Keratinocyte (primary cell): ENCODE data around the gene ARHGAP24. TPM values are rescaled to one million over a fixed set of nuclear protein-coding genes. Genes with fewer than 3 reads are reported as not detected.

Experiments used
- DNase-seq: peaks from one replicate; pipeline ENCODE4 v3.0.0-alpha.2; 2011; ENCODE audit warnings: low read depth, missing footprints, low spot score
- FAIRE-seq: peaks from 2 replicates; lab custom pipeline; 2011; peaks lifted over from hg19 to GRCh38; lab: Jason Lieb, UNC
- H2AFZ ChIP-seq: 2 replicates; pipeline ENCODE4 v1.6.0; 2012; ENCODE audit warnings: low read length, control low read depth, inconsistent platforms; ENCODE audit not compliant: control insufficient read depth
- H3K27ac ChIP-seq: 2 replicates; pipeline ENCODE4 v1.5.1; 2011; ENCODE audit warnings: low read length; ENCODE audit not compliant: control insufficient read depth, insufficient read depth
- H3K27me3 ChIP-seq: 3 replicates; pipeline ENCODE4 v1.6.0; 2011; ENCODE audit warnings: low read length; ENCODE audit not compliant: control insufficient read depth, insufficient read depth; ENCODE audit errors: extremely low read depth
- H3K36me3 ChIP-seq, 2 experiments: 2 replicates in 1 of 2; 3 replicates in 1 of 2; pipeline ENCODE4 v1.5.1; 2011; ENCODE audit warnings: low read length in 2 of 2, mild to moderate bottlenecking in 1 of 2; ENCODE audit not compliant: control insufficient read depth in 2 of 2, insufficient read depth in 2 of 2; ENCODE audit errors: extremely low read depth in 1 of 2
- H3K4me1 ChIP-seq: 3 replicates; pipeline ENCODE4 v1.5.1; 2011; ENCODE audit warnings: low read length; ENCODE audit not compliant: control insufficient read depth, insufficient read depth; ENCODE audit errors: extremely low read depth
- H3K4me2 ChIP-seq: 3 replicates; pipeline ENCODE4 v1.6.0; 2011; ENCODE audit warnings: low read depth, low read length; ENCODE audit not compliant: control insufficient read depth, insufficient read depth; ENCODE audit errors: extremely low read depth
- H3K4me3 ChIP-seq, 3 experiments: fragments of 200-600 bp in 1 of 3; sonication (generic) in 1 of 3; 2 replicates in 2 of 3; 3 replicates in 1 of 3; pipeline ENCODE4 v1.5.1; 2011 to 2016; ENCODE audit warnings: low read length in 3 of 3, mild to moderate bottlenecking in 3 of 3, control low read depth in 2 of 3, inconsistent platforms in 1 of 3, low read depth in 1 of 3, mixed read lengths in 1 of 3, mixed run types in 1 of 3, moderate library complexity in 1 of 3; ENCODE audit not compliant: control insufficient read depth in 2 of 3, insufficient read depth in 2 of 3; ENCODE audit errors: extremely low read depth in 1 of 3
- H3K79me2 ChIP-seq: 2 replicates; pipeline ENCODE4 v1.6.0; 2012; ENCODE audit warnings: low read length; ENCODE audit not compliant: control insufficient read depth, insufficient read depth
- H3K9ac ChIP-seq: 3 replicates; pipeline ENCODE4 v1.6.0; 2011; ENCODE audit warnings: low read length; ENCODE audit not compliant: control insufficient read depth, insufficient read depth; ENCODE audit errors: extremely low read depth
- H3K9me1 ChIP-seq: 3 replicates; pipeline ENCODE4 v1.6.0; 2011; ENCODE audit warnings: low read length; ENCODE audit not compliant: control insufficient read depth, insufficient read depth; ENCODE audit errors: extremely low read depth
- H3K9me3 ChIP-seq: 2 replicates; pipeline ENCODE4 v1.5.1; 2012; ENCODE audit warnings: low read depth, low read length; ENCODE audit not compliant: control insufficient read depth
- H4K20me1 ChIP-seq: 3 replicates; pipeline ENCODE4 v1.6.0; 2011; ENCODE audit warnings: low read length; ENCODE audit not compliant: control insufficient read depth, insufficient read depth; ENCODE audit errors: extremely low read depth
- CTCF ChIP-seq, 3 experiments: IDR thresholded peaks in 1 of 3; conservative IDR thresholded peaks in 1 of 3; optimal IDR thresholded peaks in 1 of 3; 2 replicates in 2 of 3; 3 replicates in 1 of 3; pipeline versions ENCODE3 to v1.5.1; 2011; ENCODE audit warnings: low read length in 3 of 3, mild to moderate bottlenecking in 3 of 3, moderate library complexity in 2 of 3, control low read depth in 1 of 3, inconsistent platforms in 1 of 3; ENCODE audit not compliant: insufficient read depth in 2 of 3; ENCODE audit errors: extremely low read depth in 1 of 3
- EZH2 ChIP-seq: IDR thresholded peaks from one replicate; pipeline ENCODE4 v1.6.1; 2012; ENCODE audit warnings: inconsistent platforms, mild to moderate bottlenecking, low read length, moderate library complexity
- dilution Hi-C: fragments of 300-500 bp; cut with MboI; formaldehyde crosslinking; loops from one replicate; pipeline ENCODE4 v1.7.0; 2020; ENCODE audit warnings: low sequenced_read_pairs; ENCODE audit not compliant: extremely low pct_ligation_motif_present
- polyA plus RNA-seq, 5 experiments: library from polyadenylated mRNA; depleted of rRNA in 3 of 5; stranded (reverse) in 3 of 5; stranded (forward) in 1 of 5; unstranded in 1 of 5; fragments of >200 nt; gene quantifications; 1 replicate in 1 of 5; 2 replicates in 3 of 5; 3 replicates in 1 of 5; pipeline versions ENCODE4 v1.2.1 to v1.2.3, GENCODE V29; 2011 to 2012; ENCODE audit warnings: missing spikeins in 2 of 5, low read depth in 1 of 5, low replicate concordance in 1 of 5

ARHGAP24 gene
- polyA plus RNA-seq, 1 donor (not counting 4 experiments of a cell fraction or from before 2014, with no cell fraction given), result 0.87 TPM

DNA sequence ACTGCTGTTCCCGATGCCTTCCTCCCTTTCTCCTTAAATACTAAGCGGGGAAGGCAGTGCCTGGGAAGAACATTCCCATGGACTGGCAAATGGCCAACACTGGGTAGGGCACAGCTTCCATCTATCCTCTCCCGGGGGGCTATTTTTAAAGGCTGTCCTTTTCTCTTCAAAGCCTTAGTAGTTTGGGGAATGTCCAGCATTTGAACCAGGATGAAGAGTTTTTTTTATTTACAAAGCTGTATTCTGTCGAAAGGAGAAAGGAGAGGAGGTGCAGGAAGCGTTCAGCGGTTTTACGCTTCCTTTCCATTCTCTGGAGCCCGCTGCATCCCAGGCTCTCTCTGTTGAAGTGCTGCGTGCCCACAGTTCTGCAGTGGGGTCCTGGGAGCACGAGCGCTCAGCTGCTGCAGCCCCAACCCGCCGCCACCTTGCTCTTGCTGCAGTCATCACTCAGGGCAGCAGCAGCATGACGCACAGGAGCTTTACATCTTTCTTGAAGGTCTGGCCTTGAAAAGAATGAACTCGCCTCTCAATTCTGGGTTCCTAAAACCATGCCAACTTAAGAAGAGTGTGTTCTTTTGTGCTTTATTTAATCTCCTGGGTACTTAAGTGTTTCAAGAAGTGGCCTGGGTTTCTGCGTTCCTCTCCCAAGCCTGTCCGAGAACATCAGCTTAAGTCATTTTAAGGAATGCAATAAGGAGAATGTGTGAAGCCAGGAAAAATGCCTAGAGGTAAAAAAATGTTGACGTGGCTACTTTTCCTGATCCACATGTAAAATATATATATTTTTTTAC lies 457.7 kb downstream of the ARHGAP24 start:
- TF ChIP-seq EZH2 (no peak), CTCF (optimal IDR thresholded peaks at IDR 0.05 in 1 of 3, IDR thresholded peaks at IDR 0.05 in 1 of 3, conservative IDR thresholded peaks at IDR 0.05 in 1 of 3; ENCODE audit: extremely low read depth in 1 of 3, insufficient read depth in 2 of 3, low read length in 3 of 3) (no peak)
- no peaks in the 10 kb centered on the region for H3K27me3 ChIP-seq
- H3K4me2 ChIP-seq, result no peak overlapping the region
- H3K9me1 ChIP-seq, result no peaks in the 10 kb centered on the region
- dilution Hi-C loops, result no loop called here
- H2AFZ ChIP-seq, result no peak overlapping the region
- no peaks in the 10 kb centered on the region for H3K9me3 ChIP-seq
- H3K27ac ChIP-seq, result no peak overlapping the region
- H3K36me3 ChIP-seq, result no peaks in the 10 kb centered on the region
- FAIRE-seq (no peak), DNase-seq (no peak)
- no peak overlapping the region for H3K9ac ChIP-seq
- no peaks in the 10 kb centered on the region for H3K79me2 ChIP-seq
- no peaks in the 10 kb centered on the region for H3K4me1 ChIP-seq
- no peaks in the 10 kb centered on the region for H4K20me1 ChIP-seq
- H3K4me3 ChIP-seq, result no peak overlapping the region

- Histone ChIP-seq H3K36me3 (no peaks in the 10 kb centered on the region), H3K27ac (no peak overlapping the region), H3K4me1 (no peaks in the 10 kb centered on the region), H4K20me1 (no peaks in the 10 kb centered on the region), H3K9ac (no peak overlapping the region), H3K9me3 (no peaks in the 10 kb centered on the region), H3K4me3 (no peak overlapping the region), H3K27me3 (no peaks in the 10 kb centered on the region), H3K4me2 (no peak overlapping the region), H3K9me1 (no peaks in the 10 kb centered on the region), H3K79me2 (no peaks in the 10 kb centered on the region), H2AFZ (no peak overlapping the region)
- dilution Hi-C loops, result no loop called here
- TF ChIP-seq EZH2 (no peak), CTCF (optimal IDR thresholded peaks at IDR 0.05 in 1 of 3, IDR thresholded peaks at IDR 0.05 in 1 of 3, conservative IDR thresholded peaks at IDR 0.05 in 1 of 3; ENCODE audit: extremely low read depth in 1 of 3, insufficient read depth in 2 of 3, low read length in 3 of 3) (no peak)
- FAIRE-seq, result no peak
- DNase-seq, result no peak
Observed at GRCh38 chr4:85933291-85933640, 458.3 kb downstream of the ARHGAP24 start.
